SK-N-SH (cell line): ENCODE data around the gene ZC3H13. TPM values are rescaled to one million over a fixed set of nuclear protein-coding genes. Genes with fewer than 3 reads are reported as not detected.

ENCODE experiments used
- CTCF ChIA-PET: fragments of 300-600, 350-600 bp; formaldehyde crosslinking; extraction: SDS; loops from one replicate; lab custom pipeline; 2021; lab: Yijun Ruan, JAX
- POLR2A ChIA-PET: fragments of 350-600 bp; sonication (Branson Sonifier 250); formaldehyde crosslinking; extraction: SDS; loops from one replicate; lab custom pipeline; 2020; ENCODE audit warnings: antibody characterized with exemption, inconsistent platforms; lab: Yijun Ruan, JAX
- DNase-seq: peaks from one replicate; pipeline ENCODE4 v3.0.0; 2012
- H2AFZ ChIP-seq: fragments of 200-600 bp; sonication (generic); 2 replicates; pipeline ENCODE4 v1.8.1; 2016; ENCODE audit warnings: antibody characterized with exemption, mild to moderate bottlenecking, low read depth
- H3F3A ChIP-seq: fragments of 200-600 bp; sonication (generic); replicated peaks from 2 replicates; pipeline ENCODE3; 2016; ENCODE audit warnings: antibody characterized with exemption, mild to moderate bottlenecking; ENCODE audit not compliant: insufficient read depth
- H3K27ac ChIP-seq, 2 experiments: fragments of 200-500 bp in 1 of 2; fragments of 200-600 bp in 1 of 2; sonication (Bioruptor generic) in 1 of 2; sonication (generic), shearing (Covaris generic) in 1 of 2; 2 replicates each; pipeline versions ENCODE4 v1.5.1 to v1.6.1; 2014 to 2016; ENCODE audit warnings: low read depth in 2 of 2, inconsistent platforms in 1 of 2, low read length in 1 of 2, mild to moderate bottlenecking in 1 of 2, mixed read lengths in 1 of 2
- H3K27me3 ChIP-seq: fragments of 200-600 bp; sonication (generic), shearing (Covaris generic); 2 replicates; pipeline ENCODE4 v1.6.1; 2016; ENCODE audit warnings: mixed run types; ENCODE audit not compliant: insufficient read depth
- H3K36me3 ChIP-seq, 2 experiments: fragments of 200-500 bp in 1 of 2; fragments of 200-600 bp in 1 of 2; sonication (Bioruptor generic) in 1 of 2; sonication (generic) in 1 of 2; replicated peaks in 1 of 2; 2 replicates each; pipeline versions ENCODE3 to v1.5.1; 2014 to 2016; ENCODE audit warnings: low read length in 1 of 2, mild to moderate bottlenecking in 1 of 2; ENCODE audit not compliant: insufficient read depth in 2 of 2, control insufficient read depth in 1 of 2
- H3K4me1 ChIP-seq, 2 experiments: fragments of 200-500 bp in 1 of 2; fragments of 200-600 bp in 1 of 2; sonication (Bioruptor generic) in 1 of 2; sonication (generic), shearing (Covaris generic) in 1 of 2; 2 replicates each; pipeline versions ENCODE4 v1.5.1 to v1.6.1; 2014 to 2016; ENCODE audit warnings: low read depth in 1 of 2, low read length in 1 of 2, mixed run types in 1 of 2; ENCODE audit not compliant: insufficient read depth in 2 of 2, control insufficient read depth in 1 of 2
- H3K4me2 ChIP-seq: fragments of 200-600 bp; sonication (generic), shearing (Covaris generic); 2 replicates; pipeline ENCODE4 v1.6.1; 2017; ENCODE audit warnings: mixed run types
- H3K4me3 ChIP-seq, 2 experiments: fragments of 200-500 bp in 1 of 2; fragments of 200-600 bp in 1 of 2; sonication (Bioruptor generic) in 1 of 2; sonication (generic), shearing (Covaris generic) in 1 of 2; 2 replicates each; pipeline versions ENCODE4 v1.5.1 to v1.8.1; 2014 to 2016; ENCODE audit warnings: low read depth in 2 of 2, inconsistent platforms in 1 of 2, low read length in 1 of 2, mild to moderate bottlenecking in 1 of 2, mixed read lengths in 1 of 2, moderate library complexity in 1 of 2
- H3K79me2 ChIP-seq: fragments of 200-600 bp; sonication (generic); 2 replicates; pipeline ENCODE4 v1.8.1; 2017; ENCODE audit warnings: mild to moderate bottlenecking; ENCODE audit not compliant: insufficient read depth
- H3K9ac ChIP-seq: fragments of 200-600 bp; sonication (generic); 2 replicates; pipeline ENCODE4 v1.6.1; 2017; ENCODE audit warnings: mixed run types
- H3K9me2 ChIP-seq: fragments of 200-600 bp; sonication (generic); 2 replicates; pipeline ENCODE4 v1.6.1; 2017; ENCODE audit warnings: mixed run types
- H3K9me3 ChIP-seq: fragments of 200-600 bp; sonication (generic); 2 replicates; pipeline ENCODE4 v1.6.1; 2017; ENCODE audit warnings: mixed run types, mild to moderate bottlenecking, moderate library complexity
- H4K20me1 ChIP-seq: fragments of 200-600 bp; sonication (generic); 2 replicates; pipeline ENCODE4 v1.6.1; 2017; ENCODE audit warnings: mild to moderate bottlenecking, mixed run types; ENCODE audit not compliant: insufficient read depth
- CHD2 ChIP-seq: fragments of 150-350 bp; IDR thresholded peaks from 2 replicates; pipeline ENCODE4 v1.6.1; 2018; ENCODE audit warnings: low read length; ENCODE audit not compliant: partially characterized antibody
- FOSL2 ChIP-seq: IDR thresholded peaks from 2 replicates; pipeline ENCODE4 v1.4.0; 2012; ENCODE audit warnings: low read depth, mild to moderate bottlenecking, moderate library complexity, borderline replicate concordance
- GABPA ChIP-seq: IDR thresholded peaks from 2 replicates; pipeline ENCODE4 v1.4.0; 2012; ENCODE audit warnings: low read depth, mild to moderate bottlenecking
- NFIC ChIP-seq: IDR thresholded peaks from 2 replicates; pipeline ENCODE4 v1.4.0; 2012; ENCODE audit warnings: borderline replicate concordance
- POLR2AphosphoS5 ChIP-seq: IDR thresholded peaks from 2 replicates; pipeline ENCODE4 v1.6.1; 2012; ENCODE audit warnings: low read depth, low read length
- RAD21 ChIP-seq: IDR thresholded peaks from 2 replicates; pipeline ENCODE4 v1.6.1; 2012; ENCODE audit warnings: mild to moderate bottlenecking, low read length
- RCOR1 ChIP-seq: fragments of 150-350 bp; IDR thresholded peaks from 2 replicates; pipeline ENCODE4 v1.6.1; 2017; ENCODE audit warnings: antibody characterized with exemption, low read length
- RXRA ChIP-seq: IDR thresholded peaks from 2 replicates; pipeline ENCODE4 v1.4.0; 2012; ENCODE audit warnings: low read depth, mild to moderate bottlenecking, borderline replicate concordance
- SMC3 ChIP-seq: IDR thresholded peaks from 2 replicates; pipeline ENCODE4 v1.6.1; 2012; ENCODE audit warnings: low read depth, low read length, improper control_type of control experiment
- TEAD4 ChIP-seq: IDR thresholded peaks from 2 replicates; pipeline ENCODE4 v1.4.0; 2012; ENCODE audit warnings: mild to moderate bottlenecking, borderline replicate concordance; ENCODE audit not compliant: insufficient read depth
- WGBS: methylation state at CpG from one replicate; pipeline ENCODE4 v1.1.6; 2017; ENCODE audit warnings: low lambda C conversion rate; 5-methylcytosine and 5-hydroxymethylcytosine counted together
- polyA plus RNA-seq, 3 experiments: library from polyadenylated mRNA; depleted of rRNA; stranded (reverse); fragments of >200 nt; gene quantifications; 2 replicates each; pipeline ENCODE4 v1.2.3, GENCODE V29; 2012
- TF ChIP-seq, protein P1 (sequence below): fragments of 200-600 bp; sonication (generic); IDR thresholded peaks from 2 replicates; pipeline ENCODE4 v1.6.1; 2017; ENCODE audit warnings: antibody characterized with exemption, mild to moderate bottlenecking, moderate library complexity
- TF ChIP-seq, protein P2 (sequence below): IDR thresholded peaks from 2 replicates; pipeline ENCODE4 v1.4.0; 2012; ENCODE audit warnings: low read depth, borderline replicate concordance
- TF ChIP-seq, protein P3 (sequence below): IDR thresholded peaks from 2 replicates; pipeline ENCODE4; 2012

ZC3H13 gene
- polyA plus RNA-seq, 1 of the 3 experiments (the other 2 are of a cell fraction), result 4.4 TPM

- H3F3A ChIP-seq, result no peaks in the 10 kb centered on the region
- ChIA-PET POLR2A (no interaction called here), CTCF (interaction anchor here (1.0 kb wide), 1 partner anchor 83 kb away, joined by 3 read pairs; no protein-coding TSS in a partner anchor)
- H3K36me3 ChIP-seq, result no peaks in the 10 kb centered on the region
- H3K9me2 ChIP-seq, result no peaks in the 10 kb centered on the region
- no peak overlapping the region for H3K4me2 ChIP-seq
- H3K4me1 ChIP-seq, result peaks cover 0 to 3% of the 10 kb centered on the region in 2 experiments; a peak in 1 of 4 replicates
- H3K27ac ChIP-seq, result no peak overlapping the region
- H3K27me3 ChIP-seq, result no peaks in the 10 kb centered on the region
- no peak overlapping the region for H3K9ac ChIP-seq
- no peak overlapping the region for H2AFZ ChIP-seq
- no peak overlapping the region for H3K4me3 ChIP-seq
- H4K20me1 ChIP-seq, result no peaks in the 10 kb centered on the region
- WGBS, result 71% methylated on average over 3 of the region's 3 CpGs
- H3K79me2 ChIP-seq, result no peaks in the 10 kb centered on the region
- H3K9me3 ChIP-seq, result no peaks in the 10 kb centered on the region
- DNase-seq, result no peak
- no peak for TF ChIP-seq CHD2
- no peak for TF ChIP-seq GABPA
- no peak for TF ChIP-seq NFIC
- TF ChIP-seq, protein P1, sequence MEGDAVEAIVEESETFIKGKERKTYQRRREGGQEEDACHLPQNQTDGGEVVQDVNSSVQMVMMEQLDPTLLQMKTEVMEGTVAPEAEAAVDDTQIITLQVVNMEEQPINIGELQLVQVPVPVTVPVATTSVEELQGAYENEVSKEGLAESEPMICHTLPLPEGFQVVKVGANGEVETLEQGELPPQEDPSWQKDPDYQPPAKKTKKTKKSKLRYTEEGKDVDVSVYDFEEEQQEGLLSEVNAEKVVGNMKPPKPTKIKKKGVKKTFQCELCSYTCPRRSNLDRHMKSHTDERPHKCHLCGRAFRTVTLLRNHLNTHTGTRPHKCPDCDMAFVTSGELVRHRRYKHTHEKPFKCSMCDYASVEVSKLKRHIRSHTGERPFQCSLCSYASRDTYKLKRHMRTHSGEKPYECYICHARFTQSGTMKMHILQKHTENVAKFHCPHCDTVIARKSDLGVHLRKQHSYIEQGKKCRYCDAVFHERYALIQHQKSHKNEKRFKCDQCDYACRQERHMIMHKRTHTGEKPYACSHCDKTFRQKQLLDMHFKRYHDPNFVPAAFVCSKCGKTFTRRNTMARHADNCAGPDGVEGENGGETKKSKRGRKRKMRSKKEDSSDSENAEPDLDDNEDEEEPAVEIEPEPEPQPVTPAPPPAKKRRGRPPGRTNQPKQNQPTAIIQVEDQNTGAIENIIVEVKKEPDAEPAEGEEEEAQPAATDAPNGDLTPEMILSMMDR, result no peak
- no peak for TF ChIP-seq POLR2AphosphoS5
- TF ChIP-seq SMC3, result no peak
- TF ChIP-seq RXRA, result no peak
- no peak for TF ChIP-seq FOSL2
- TF ChIP-seq, protein P2, sequence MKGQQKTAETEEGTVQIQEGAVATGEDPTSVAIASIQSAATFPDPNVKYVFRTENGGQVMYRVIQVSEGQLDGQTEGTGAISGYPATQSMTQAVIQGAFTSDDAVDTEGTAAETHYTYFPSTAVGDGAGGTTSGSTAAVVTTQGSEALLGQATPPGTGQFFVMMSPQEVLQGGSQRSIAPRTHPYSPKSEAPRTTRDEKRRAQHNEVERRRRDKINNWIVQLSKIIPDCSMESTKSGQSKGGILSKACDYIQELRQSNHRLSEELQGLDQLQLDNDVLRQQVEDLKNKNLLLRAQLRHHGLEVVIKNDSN, result no peak
- TF ChIP-seq, protein P3, sequence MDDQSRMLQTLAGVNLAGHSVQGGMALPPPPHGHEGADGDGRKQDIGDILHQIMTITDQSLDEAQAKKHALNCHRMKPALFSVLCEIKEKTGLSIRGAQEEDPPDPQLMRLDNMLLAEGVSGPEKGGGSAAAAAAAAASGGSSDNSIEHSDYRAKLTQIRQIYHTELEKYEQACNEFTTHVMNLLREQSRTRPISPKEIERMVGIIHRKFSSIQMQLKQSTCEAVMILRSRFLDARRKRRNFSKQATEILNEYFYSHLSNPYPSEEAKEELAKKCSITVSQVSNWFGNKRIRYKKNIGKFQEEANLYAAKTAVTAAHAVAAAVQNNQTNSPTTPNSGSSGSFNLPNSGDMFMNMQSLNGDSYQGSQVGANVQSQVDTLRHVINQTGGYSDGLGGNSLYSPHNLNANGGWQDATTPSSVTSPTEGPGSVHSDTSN, result no peak
- no peak for TF ChIP-seq TEAD4
Measured at GRCh38 chr13:45926741-45927140, 125.8 kb downstream of the ZC3H13 start.

DNA sequence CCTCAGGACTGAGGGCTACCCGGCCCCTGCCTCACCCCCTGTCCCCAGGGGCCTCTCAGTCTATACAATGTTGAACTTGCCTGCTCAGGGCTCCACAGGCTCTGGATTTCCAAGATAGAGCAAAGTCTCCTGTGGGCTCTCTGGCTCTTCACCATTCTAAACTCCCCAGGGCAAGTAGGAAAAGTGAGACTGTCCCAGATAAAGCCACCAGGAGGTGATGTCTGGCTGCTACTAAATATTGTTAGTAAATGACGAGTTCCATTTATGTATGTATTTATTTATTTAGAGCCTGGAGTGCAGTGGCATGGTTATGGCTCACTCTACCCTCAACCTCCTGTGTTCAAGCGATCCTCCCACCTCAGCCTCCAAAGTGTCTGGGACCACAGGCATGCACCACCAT lies 127.4 kb downstream of the ZC3H13 start:
- no peaks in the 10 kb centered on the region for H3K27me3 ChIP-seq
- ChIA-PET CTCF (interaction anchor here (0.6 to 1.4 kb wide), 2 partner anchors 10 to 118 kb away, joined by 3 read pairs; no protein-coding TSS in a partner anchor), POLR2A (no interaction called here)
- no peaks in the 10 kb centered on the region for H3K9me2 ChIP-seq
- no peaks in the 10 kb centered on the region for H3K9me3 ChIP-seq
- H4K20me1 ChIP-seq, result no peaks in the 10 kb centered on the region
- no peaks in the 10 kb centered on the region for H3F3A ChIP-seq
- no peak overlapping the region for H3K4me3 ChIP-seq
- 54% methylated on average over 3 of the region's 3 CpGs for WGBS
- DNase-seq, result no peak
- no peaks in the 10 kb centered on the region for H3K79me2 ChIP-seq
- H3K4me2 ChIP-seq, result no peak overlapping the region
- peaks cover 0 to 8% of the 10 kb centered on the region in 2 experiments; a peak in 2 of 4 replicates for H3K4me1 ChIP-seq
- no peaks in the 10 kb centered on the region for H3K36me3 ChIP-seq
- H3K9ac ChIP-seq, result no peak overlapping the region
- no peak overlapping the region for H3K27ac ChIP-seq
- TF ChIP-seq RAD21 (0 out of 2 replicates have a peak, but pooled peaks have one; percentile 8), SMC3 (0 out of 2 replicates have a peak, but pooled peaks have one; percentile 6), RCOR1 (no peak)
- no peak overlapping the region for H2AFZ ChIP-seq
